Panc1 (cell line): Measurements from ENCODE around the gene DDX28.

Experiments used
- POLR2AphosphoS5 ChIP-seq: IDR thresholded peaks from 2 replicates; pipeline ENCODE4 v1.6.1; 2012; ENCODE audit warnings: mild to moderate bottlenecking, low read depth, low read length, moderate library complexity
- SIN3A ChIP-seq: IDR thresholded peaks from 2 replicates; pipeline ENCODE4 v1.6.1; 2012; ENCODE audit warnings: low read depth, mild to moderate bottlenecking, low read length, moderate library complexity, borderline replicate concordance; ENCODE audit not compliant: insufficient read depth
- TCF7L2 ChIP-seq: IDR thresholded peaks from 2 replicates; pipeline ENCODE4 v1.6.1; 2011; ENCODE audit warnings: mild to moderate bottlenecking, low read depth, low read length, inconsistent platforms
- TF ChIP-seq, protein P1 (sequence below): fragments of 450-650 bp; IDR thresholded peaks from 2 replicates; pipeline ENCODE4 v1.5.1; 2017; ENCODE audit warnings: mild to moderate bottlenecking

DNA sequence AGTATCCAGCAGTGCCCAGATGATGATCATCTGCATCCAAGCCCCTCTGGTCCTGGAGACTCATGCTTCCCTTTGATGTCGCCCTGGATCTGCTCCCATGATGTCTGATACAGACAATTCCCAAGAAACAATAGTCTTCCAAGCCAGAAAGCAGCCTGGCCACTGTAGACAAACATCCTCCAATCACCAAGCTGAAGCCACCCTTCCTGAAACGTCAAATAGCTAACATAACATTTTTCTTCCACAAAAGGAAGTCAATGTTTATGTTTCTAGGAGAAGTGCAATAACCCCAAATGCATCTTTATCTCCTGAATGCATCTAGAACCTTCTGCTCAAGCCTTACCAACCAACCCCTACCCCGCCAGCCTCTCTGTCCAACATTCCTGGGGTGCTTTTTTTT lies 22.6 kb downstream of the DDX28 start:
- TF ChIP-seq POLR2AphosphoS5 (no peak), TCF7L2 (no peak), SIN3A (no peak)
- TF ChIP-seq, protein P1, sequence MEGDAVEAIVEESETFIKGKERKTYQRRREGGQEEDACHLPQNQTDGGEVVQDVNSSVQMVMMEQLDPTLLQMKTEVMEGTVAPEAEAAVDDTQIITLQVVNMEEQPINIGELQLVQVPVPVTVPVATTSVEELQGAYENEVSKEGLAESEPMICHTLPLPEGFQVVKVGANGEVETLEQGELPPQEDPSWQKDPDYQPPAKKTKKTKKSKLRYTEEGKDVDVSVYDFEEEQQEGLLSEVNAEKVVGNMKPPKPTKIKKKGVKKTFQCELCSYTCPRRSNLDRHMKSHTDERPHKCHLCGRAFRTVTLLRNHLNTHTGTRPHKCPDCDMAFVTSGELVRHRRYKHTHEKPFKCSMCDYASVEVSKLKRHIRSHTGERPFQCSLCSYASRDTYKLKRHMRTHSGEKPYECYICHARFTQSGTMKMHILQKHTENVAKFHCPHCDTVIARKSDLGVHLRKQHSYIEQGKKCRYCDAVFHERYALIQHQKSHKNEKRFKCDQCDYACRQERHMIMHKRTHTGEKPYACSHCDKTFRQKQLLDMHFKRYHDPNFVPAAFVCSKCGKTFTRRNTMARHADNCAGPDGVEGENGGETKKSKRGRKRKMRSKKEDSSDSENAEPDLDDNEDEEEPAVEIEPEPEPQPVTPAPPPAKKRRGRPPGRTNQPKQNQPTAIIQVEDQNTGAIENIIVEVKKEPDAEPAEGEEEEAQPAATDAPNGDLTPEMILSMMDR = no peak
